HG03196 (cell line): ENCODE results near the gene ZNF692.
"Not testable (repeated sequence)": the region's sequence is repeated elsewhere in the genome, so short reads cannot be mapped to it uniquely, and the experiment has no call there.

ENCODE experiments used
- ATAC-seq: cut with Tn5 transposase; IDR thresholded peaks from one replicate; pipeline ENCODE4 v1.9.1; 2021; ENCODE audit not compliant: unreplicated experiment

The ZNF692 gene

DNA sequence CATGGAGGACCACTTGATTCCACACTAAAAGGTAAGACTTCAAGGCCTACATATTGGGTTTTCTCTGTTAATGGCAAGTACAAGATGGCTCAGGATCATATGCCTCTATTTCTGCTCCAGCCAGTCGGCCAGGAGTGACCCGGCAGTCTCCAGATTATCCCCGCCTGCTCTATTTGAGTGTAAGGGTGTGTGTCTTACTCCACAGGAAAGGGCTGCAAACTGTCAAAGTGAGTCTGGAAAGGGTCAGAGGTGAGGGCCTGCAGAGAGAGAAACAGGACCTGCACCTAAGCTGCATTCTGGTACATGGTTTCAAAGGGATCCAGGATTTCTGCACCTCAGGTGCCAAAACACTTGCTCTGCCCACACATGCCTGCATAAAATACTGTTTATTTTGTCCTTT lies 9.2 kb downstream of the ZNF692 start:
- ATAC-seq: no peak

DNA sequence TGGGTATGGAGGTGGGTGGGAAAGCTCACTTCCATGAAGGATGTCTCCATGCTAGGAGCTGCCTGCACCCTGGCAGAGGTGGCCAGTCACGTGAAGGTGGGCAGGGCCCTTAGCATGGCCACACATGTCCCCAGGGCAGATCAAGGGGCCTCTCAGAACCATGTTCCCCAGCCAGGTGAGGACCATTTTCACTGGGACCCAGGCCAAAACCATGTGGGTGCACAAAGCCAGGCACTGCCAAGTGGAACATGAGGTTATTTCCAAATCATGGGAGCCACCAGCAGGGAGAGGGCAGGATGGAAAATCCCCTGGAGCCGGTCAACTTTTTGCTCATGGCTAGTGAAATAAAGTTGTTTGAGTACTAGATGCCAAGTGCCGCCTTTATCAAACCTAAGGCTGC lies 9.7 kb downstream of the ZNF692 start:
- ATAC-seq: no peak

DNA sequence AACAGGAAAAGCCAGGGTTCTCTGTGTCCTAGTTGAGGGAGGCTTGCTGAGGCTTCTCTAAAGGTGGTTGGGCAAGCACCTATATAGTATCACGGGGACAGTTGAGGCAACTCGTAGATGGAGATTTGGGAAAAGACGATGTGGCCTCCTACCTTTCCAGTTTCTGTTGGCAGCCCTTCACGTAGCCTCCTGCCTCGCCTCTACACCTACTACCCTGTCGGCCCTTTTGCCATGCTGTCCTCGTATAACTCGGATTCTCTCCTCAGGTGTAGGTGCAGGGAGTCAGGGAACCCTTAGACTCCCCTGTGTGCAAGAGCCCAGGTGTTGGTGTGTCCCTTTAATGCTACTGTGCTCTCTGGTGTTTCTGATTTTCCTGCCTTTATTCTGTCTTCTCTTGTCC lies 10.3 kb downstream of the ZNF692 start:
- no peak for ATAC-seq

- ATAC-seq: no peak
These were observed 10.8 kb downstream of the ZNF692 start for GRCh38 chr1:248847956-248848561.

DNA sequence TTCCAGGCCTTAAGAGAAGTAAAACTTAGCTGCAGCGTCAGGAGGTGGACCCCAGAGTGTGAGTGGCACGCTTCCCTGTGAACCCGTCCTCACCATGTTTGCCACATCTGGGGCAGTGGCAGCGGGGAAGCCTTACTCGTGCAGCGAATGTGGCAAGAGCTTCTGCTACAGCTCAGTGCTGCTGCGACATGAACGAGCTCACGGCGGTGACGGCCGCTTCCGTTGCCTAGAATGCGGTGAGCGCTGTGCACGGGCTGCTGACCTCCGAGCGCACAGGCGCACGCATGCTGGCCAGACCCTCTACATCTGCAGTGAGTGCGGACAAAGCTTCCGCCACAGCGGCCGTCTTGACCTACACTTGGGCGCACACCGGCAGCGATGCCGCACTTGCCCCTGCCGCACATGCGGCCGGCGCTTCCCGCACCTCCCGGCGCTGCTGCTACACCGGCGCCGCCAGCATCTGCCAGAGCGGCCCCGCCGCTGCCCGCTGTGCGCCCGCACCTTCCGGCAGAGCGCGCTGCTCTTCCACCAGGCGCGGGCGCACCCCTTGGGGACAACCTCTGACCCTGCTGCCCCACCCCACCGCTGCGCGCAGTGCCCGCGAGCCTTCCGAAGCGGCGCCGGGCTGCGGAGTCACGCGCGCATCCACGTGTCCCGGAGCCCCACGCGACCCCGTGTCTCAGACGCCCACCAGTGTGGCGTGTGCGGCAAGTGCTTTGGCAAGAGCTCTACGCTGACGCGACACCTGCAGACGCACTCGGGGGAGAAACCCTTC lies 11.5 kb downstream of the ZNF692 start:
- ATAC-seq: no peak

DNA sequence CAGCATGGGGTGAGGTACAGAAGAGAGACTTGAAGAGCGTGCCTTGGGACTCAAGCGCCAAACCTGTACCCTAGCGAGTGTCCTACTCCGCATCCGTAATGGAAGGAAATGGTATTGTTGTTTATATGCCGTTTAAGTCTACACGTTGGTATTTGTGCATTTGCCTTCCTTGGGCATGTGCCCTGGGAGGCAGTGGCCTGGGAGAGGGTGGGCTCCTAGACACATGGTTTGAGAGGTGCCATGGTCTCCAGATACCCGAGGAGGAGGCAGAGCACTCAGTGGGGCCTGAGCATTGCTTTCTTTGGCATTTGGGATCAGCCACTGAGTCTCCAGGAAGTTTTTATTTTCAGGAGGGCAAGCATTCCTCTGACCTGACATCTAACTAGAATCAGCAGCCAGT lies 14.4 kb downstream of the ZNF692 start:
- ATAC-seq: no peak

DNA sequence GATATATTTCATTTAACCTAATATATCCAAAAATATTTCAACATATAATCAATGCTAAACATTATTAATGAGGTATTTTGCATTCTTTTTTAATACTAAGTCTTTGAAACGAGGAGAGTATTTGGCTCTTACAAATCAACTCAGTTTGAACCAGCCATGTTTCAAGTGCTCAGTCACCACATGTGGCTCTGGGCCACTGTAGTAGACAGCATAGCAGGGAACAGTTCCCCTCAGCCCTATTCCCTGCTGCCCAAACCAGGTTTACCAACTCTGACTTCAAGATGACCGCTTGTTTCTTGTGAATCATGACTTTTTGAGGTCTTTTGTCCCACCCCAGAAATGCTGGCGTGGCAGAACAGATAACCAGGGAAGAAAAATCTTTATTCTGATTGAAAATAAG lies 15.2 kb downstream of the ZNF692 start:
- no peak for ATAC-seq

DNA sequence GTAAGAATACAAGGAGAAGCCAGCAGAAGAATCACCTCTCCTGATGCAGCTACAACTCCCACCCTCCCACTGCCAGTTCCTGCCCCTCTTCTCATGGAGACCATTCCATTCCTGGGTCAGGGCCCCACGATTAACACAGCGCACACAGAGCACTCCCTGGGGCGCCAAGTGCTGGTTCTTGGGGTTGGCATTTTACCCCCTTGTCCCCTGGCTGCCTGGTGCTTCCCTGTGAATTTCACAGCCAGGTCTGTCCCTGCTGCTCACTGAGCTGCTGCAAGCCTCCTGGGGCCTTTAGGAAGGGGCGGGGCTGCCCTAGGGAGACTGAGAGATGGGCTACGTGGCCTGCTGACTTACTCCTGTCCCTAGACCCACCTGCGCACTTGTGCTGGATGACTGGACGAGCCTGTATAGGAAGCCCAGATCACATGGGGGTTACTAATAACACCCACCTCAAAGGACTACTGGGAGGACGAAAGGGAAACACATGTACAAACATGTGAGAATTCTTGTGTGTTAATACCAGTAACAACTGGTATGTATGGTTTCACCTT lies 16.0 kb downstream of the ZNF692 start:
- ATAC-seq: no peak

GRCh38 chr1:248841702-248842395 lies 17.0 kb downstream of the ZNF692 start:
- ATAC-seq: no peak

DNA sequence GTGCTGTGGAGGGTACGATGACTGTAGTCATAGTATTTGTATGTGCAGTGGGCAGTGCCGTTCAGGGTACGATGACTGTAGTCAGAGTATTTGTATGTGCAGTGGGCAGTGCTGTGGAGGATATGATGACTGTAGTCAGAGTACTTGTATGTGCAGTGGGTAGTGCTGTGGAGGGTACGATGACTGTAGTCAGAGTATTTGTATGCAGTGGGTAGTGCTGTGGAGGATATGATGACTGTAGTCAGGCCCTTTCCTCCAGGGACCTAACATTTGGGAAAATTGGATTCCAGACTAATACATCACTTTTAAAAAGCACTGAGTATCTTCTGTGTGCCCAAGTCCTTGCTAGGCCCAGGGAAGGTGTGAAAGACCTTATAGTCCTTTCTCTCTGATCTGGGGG lies 17.9 kb downstream of the ZNF692 start:
- no peak for ATAC-seq

GRCh38 chr1:248839168-248839555 lies 19.7 kb downstream of the ZNF692 start:
- ATAC-seq: no peak

DNA sequence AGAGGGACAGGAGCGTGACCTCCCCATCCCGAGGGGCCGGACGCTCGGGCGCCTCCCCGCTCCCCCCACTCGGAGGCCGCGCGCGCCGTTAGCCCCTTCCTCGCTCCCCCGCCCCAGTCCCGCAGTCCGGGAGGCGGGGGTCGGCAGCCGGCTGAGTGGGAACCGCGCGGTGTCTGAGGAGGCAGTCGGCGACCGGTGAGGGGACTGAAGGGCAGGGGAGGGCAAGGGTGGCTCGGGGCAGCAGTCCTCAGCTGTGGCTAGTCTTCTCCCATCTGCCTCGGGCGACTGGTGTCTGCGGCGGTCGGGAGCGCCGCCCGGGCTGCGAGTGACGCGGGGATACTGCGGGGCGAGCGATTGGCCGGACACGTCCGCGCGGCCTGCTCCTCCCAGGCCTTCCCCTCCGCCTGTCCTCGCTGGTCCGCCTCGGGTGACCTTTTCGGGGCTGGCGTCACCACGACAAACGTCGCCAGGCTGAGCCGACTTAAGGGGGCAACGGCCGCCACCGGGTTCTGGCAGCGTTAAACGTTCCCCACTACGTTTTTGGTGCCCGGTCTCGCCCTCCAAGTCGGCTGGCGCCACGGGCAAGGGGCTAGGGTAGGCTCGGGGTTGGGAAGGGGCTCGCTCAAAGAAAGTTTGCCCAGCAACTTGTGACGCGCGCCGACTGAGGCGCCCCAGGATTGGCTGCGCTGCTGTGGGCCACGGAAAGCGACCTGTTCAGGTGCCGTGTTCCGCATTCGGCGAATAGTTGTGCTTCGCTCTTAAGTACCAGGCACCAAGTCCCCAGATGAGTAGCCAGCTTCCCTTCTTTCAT lies 20.3 kb downstream of the ZNF692 start:
- ATAC-seq: peak; percentile 67

DNA sequence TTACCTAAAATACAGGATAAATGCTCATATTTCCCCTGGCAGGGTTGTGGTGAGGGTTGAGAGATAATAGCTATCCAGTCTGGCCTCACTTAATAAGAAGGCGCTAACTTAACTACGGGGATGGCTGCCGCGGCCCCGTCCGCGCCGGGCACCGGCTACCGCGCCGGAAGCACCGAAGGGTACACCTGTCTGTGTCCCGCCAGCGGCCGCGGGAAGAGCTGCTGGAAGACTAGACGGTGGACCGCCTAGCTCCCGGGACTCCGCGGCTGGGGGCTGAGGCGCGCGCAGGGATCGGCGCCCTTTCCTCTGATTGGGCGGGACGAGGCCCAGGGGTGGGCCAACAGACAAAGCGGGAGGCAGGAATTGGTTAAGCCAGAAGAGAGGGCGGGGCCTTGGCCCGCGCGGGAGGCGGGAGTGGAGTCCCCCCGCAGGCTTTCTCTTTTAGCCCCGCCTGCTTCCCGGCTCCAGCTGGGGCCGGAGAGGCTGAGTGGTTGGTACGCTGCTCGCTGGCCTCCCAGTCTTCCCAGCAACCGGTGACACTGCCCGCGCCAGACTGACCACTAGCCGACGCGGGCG lies 21.0 kb downstream of the ZNF692 start, which contains the start of gene ZNF672:
TSS of gene ZNF672 (plus strand) at position 444 of the 576 bp plus-strand sequence. CDS start 9,051 bp downstream, outside the sequence.
- peak; percentile 88 for ATAC-seq

DNA sequence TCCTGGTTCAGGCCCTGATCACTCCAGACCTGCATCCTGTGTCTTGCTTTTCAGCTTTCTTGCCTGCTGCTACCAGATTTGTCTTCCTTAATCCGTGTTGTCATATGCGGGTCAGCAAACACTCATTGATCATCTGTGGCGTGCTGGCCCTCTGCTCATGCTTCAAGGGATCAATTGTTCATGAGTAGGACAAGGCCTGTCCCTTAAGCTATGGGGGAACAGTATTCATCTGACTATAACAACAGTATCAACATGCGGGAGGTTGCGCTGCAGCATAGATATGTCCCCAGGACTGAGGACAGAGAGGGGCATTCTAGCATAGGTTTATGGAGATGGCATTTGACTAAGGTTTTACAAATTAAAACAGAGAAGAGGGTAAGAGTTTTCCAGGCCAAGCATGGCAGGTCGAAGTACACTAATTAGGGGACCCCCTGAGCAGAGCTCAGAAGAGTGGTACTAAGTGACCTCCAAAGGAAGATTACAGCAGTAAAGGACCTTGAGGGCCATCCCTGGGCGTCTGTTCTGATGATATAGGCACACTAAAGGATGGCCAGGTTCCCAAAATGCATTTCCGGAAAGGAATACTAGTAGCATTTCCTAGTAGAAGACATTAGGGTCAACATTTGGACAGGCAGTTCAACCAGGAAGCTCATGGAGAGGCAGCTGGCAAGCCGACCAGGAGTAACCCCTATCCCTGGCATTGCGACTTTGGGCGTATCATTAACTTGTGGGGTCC lies 21.7 kb downstream of the ZNF692 start:
- ATAC-seq: no peak

DNA sequence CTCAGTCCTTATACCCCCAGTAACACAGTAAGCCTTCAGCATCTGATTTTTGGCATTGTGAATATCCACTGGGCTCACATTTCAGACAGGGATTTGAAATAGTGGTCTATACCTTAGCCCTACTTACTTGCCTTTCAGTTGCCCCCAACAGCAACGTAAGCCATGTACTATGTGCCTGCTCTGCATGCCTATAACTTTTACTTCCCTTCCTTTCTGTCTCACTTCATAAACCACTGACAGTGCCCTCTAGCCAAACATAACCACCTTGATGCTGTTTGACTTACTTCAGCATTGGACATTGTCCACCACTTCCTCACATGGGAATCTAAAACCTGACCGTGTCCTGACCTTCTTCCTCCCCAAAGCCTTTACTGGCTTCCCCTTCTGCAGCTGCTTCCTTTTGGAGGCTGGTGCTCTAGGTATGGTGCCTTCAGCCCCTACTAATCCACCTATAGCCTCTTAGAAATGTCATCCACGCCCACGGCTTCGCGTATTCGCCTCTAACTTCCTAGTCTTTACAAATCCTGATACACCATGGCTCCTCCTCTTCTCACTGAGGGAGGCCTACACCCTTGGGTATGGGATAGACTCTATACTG lies 24.4 kb downstream of the ZNF692 start:
- no peak for ATAC-seq

DNA sequence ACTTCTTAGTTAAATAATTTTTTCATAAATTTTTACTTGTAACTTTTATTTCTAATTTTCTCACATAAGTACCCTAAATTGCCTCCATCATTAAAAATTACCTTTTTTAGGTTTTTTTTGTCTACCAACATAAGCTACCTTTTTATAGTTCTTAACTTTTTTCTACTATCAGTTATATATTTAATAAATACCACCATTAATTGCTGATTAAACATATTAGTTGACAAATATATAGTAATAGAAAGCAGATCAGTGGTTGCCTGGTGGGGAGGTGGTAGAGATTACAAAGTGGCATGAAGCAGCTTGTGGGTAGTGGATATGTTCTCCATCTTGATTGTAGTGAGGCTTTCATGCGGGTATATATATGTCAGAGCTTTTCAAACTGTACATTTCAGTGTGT lies 27.0 kb downstream of the ZNF692 start:
- ATAC-seq: no peak

DNA sequence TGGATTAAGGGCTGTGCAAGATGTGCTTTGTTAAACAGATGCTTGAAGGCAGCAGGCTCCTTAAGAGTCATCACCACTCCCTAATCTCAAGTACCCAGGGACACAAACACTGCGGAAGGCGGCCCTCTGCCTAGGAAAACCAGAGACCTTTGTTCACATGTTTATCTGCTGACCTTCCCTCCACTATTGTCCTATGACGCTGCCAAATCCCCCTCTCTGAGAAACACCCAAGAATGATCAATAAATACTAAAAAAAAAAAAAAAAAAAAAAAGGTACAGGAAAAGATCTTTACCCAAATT lies 28.2 kb downstream of the ZNF692 start:
- not testable (repeated sequence) for ATAC-seq

DNA sequence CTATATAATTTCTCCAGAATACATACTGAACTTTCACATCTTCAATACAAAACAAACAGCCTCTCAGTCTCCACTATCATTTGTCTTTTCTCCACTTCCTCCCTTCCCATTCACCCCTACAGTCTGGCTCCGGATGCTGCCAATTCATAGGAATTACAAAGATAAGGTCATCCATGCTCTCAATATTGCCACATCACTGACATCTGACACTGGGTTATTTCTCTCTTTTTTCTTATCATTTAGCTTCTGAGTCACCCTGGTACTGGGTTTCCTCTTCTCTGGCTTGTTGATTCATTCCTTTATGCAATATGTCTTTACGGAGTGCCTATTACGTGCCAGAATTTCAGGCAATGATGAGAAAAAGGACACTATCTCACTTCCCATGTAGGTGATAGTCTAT lies 30.0 kb downstream of the ZNF692 start:
- no peak for ATAC-seq

DNA sequence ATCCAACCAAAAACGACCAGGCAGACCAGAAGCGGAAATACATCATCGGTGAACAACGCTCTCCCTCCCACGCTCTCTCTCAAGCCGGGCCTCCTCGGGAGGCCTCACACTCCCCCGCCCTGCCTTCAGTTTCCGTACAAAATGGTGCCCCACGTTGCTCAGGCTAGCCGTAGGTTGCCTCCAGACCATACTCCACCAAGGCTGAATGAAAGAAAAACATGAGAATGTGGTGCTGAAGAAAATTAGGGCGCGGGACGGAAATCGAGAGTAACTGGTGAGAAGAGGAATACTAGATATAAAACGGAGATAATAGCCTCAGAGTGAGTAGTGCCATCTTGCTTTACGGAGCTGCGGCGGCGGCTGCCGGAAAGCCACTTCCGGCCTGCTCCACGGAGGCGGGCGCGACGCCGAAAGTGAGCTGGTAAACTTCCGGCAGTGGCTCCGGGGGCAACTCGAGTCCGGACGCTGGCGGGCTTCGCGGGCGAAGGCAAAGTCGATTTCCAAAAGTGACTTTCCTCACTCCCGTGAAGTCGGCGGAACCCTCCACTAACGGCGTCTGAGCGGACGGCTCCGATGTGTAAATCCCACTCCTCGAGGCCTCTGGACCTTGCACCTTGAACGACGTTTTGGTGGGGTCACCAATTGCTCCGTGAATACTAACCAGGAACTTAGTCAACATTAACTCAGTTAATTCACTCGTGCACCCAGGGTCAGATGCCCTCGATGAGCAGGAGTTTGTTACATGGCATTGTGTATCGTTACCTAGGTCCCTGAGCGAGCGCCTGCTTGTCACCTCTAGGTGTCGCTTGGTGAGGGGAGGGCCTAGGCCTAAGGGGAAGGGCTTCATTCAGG lies 32.8 kb downstream of the ZNF692 start, which contains the start of gene SH3BP5L:
TSS of gene SH3BP5L (minus strand) at position 7 of the 852 bp plus-strand sequence. CDS start 980 bp downstream, outside the sequence.
- peak; percentile 95 for ATAC-seq
